ENCODE results near the gene SOD1.
"Not testable (repeated sequence)": the region's sequence is repeated elsewhere in the genome, so short reads cannot be mapped to it uniquely, and the experiment has no call there.

Gene SOD1

DNA sequence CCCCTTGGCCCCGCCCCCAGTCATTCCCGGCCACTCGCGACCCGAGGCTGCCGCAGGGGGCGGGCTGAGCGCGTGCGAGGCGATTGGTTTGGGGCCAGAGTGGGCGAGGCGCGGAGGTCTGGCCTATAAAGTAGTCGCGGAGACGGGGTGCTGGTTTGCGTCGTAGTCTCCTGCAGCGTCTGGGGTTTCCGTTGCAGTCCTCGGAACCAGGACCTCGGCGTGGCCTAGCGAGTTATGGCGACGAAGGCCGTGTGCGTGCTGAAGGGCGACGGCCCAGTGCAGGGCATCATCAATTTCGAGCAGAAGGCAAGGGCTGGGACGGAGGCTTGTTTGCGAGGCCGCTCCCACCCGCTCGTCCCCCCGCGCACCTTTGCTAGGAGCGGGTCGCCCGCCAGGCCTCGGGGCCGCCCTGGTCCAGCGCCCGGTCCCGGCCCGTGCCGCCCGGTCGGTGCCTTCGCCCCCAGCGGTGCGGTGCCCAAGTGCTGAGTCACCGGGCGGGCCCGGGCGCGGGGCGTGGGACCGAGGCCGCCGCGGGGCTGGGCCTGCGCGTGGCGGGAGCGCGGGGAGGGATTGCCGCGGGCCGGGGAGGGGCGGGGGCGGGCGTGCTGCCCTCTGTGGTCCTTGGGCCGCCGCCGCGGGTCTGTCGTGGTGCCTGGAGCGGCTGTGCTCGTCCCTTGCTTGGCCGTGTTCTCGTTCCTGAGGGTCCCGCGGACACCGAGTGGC is at the start of gene SOD1:
SOD1 (plus strand) TSS at position 158 of the 723 bp plus-strand sequence; CDS start at position 235, 77 bp downstream.
- FAIRE-seq (no peak), DNase-seq (ENCODE audit: low spot score) (peak; percentile 80)

DNA sequence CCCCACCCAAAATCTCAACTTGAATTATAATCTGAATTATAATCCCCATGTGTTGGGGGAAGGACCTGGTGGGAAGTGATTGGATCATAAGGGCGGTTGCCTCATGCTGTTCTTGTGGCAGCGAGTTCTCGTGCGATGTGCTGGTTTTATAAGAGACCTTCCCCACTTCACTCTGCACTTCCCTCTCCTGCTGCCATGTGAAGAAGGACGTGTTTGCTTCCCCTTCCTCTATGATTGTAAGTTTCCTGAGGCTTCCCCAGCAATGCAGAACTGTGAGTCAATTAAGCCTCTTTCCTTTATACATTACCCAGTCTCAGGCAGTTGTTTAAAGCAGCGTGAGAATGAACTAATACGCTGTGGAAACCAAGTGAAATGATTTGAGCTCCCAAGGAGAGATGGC is 48.0 kb upstream of the SOD1 start:
- no peak for FAIRE-seq
- no peak for DNase-seq (ENCODE audit: low spot score)

DNA sequence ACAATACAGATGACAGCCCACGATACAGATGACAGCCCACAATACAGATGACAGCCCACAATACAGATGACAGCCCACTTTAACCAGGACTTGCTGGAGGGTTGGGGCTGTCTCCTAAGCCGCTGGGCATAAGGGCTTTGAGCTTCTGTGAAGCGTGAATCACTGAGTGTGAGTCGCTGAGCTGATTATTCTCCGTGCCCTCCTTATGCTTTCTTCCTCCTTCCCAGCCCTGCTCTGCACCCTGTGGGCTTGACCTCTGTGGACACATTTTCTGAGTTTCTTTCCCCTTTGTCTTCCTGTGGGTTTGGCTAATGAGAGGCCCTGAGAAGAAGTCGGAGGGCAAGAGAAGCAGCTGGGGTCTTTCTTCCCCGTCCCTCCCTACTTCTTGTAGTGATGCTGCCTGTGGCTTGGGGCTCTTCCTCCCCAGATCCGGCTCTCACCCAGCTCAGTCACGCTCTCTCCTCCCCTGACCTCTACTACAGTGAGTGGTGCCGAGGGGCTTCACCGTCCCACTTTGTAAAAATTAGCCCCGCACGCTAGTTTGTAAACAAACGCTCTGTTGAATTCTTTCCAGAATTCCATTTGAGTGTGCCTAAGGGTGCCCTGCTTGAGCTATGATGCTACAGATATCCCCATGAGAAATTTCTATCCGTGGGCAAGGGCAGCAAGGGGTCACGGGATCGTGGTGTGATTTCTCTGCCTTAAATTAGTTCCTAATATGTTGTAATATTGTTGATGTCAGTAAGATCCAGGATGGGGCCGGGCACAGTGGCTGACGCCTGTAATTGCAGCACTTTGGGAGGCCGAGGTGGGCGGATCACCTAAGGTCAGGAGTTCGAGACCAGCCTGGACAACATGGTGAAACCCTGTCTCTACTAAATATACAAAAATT is 46.4 kb upstream of the SOD1 start:
- DNase-seq (ENCODE audit: low spot score): no peak
- no peak for FAIRE-seq

DNA sequence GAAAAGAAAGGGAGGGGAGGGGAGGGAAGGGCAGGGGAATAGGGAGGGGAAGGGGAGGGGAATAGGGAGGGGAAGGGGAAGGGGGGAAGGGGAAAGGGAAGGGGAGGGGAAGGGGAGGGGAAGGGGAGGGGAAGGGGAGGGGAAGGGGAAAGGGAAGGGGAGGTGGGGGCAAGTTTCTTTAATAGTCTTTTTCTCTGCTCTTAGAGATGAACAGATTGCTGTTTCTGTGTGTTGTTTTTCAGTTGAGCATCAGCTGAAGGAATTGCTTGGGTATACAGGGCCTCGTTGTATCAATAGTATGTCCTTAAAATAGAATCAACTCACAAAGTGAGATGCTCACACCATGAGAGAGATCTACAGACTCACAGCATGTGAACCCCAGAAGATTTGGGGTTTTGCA is 44.8 kb upstream of the SOD1 start:
- DNase-seq (ENCODE audit: low spot score) (no peak), FAIRE-seq (no peak)

DNA sequence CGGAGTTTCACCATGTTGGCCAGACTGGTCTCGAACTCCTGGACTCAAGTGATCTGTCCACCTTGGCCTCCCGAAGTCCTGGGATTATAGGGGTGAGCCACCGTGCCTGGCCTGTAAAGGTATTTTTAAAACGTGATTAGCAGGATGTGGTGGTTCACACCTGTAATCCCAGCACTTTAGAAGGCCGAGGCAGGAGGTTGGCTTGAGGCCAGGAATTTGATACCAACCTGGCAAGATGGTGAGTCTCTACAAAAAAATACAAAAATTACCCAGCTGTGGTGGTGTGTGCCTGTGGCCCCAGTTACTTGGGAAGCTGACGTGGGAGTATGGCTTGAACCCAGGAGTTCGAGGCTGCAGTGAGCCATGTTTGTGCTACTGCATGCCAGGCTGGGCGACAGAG is 43.3 kb upstream of the SOD1 start:
- DNase-seq (ENCODE audit: low spot score) (no peak), FAIRE-seq (no peak)

DNA sequence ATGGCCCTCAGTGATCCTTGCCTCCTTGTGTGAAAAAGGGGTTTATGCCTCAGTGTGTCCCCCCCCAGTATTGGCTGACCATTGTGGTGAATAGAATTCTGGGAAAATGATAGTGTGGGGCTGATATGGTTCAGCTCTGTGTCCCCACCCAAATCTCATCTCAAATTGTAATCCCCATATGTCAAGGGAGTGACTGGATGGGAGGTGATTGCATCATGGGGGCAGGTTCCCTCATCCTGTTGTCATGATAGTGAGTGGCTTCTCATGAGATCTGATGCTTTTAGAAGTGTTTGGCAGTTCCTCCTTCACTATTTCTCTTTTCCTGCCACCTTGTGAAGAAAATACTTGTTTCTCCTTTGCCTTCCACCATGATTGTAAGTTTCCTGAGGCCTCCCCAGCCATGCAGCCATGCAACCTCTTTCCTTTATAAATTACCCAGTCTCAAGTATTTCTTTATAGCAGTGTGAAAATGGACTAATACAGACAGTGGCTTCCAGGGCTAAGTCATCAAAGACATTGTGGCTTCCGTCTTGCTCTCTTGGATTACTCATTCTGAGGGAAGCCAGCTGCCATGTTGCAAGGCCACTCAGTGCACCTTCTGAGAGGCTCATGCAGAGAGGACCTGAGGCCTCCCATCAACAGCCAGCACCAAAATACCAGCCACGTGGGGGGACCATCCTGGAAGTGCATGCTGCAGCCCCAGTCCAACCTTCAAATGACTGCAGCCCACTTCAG is 40.6 kb upstream of the SOD1 start:
- no peak for DNase-seq (ENCODE audit: low spot score)
- FAIRE-seq: no peak

DNA sequence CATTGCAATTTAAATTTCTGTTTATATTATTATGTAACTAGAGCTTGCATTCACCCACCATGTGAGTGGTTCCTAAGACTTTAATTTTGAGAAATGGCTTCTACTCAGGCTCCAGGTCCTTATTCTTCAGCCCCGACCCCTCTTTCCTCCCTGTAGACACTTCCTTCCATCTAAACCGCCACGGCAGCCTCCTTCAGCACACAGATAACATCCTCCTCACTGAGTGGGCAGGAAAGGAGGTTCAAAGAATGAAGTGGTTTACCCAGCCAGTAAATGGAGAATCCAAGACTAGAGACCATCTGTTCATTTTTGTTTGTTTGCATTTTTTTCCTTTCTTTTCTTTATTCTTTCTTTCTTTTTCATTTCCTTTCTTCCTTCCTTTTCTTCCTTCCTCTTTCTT is 37.1 kb upstream of the SOD1 start:
- FAIRE-seq: no peak
- DNase-seq (ENCODE audit: low spot score): no peak

DNA sequence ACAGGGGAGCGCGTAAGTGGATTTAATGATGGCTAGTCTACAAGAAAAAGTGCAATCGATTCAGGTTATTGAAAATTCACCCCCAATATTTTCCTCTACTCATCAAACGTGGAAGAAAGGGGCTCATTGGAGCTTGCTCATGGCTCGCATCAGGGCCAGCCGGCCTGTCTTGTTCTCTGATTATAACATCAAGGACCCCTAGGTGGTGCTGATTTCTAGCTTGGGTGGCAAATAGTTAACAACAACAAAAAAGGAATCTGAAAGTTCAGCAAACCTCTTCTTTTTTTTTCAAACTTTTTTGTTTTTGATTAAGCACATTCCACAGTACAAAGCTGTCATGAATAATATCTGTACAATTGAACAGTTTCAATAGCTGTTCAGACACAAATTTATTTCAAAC is 35.8 kb upstream of the SOD1 start:
- DNase-seq (ENCODE audit: low spot score) (no peak), FAIRE-seq (no peak)

DNA sequence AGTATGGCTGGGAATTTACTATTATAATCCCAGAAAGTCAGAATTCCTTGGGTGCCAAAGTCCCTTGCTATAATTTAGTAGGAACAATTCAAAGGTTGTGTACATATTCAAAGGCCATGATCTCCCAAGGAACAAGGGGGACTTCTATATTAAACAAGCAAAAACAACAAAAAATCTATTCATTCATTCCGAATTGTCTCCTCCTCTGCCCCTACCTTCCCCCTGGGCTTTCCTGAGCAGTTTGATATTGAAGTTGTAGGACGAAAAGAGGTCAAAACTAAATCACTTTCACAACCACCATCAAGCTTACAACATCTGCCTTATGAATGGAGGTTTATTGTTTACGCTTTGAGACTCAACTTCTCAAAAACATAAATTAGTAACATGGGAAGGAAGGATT is 35.3 kb upstream of the SOD1 start:
- DNase-seq (ENCODE audit: low spot score) (no peak), FAIRE-seq (no peak)

DNA sequence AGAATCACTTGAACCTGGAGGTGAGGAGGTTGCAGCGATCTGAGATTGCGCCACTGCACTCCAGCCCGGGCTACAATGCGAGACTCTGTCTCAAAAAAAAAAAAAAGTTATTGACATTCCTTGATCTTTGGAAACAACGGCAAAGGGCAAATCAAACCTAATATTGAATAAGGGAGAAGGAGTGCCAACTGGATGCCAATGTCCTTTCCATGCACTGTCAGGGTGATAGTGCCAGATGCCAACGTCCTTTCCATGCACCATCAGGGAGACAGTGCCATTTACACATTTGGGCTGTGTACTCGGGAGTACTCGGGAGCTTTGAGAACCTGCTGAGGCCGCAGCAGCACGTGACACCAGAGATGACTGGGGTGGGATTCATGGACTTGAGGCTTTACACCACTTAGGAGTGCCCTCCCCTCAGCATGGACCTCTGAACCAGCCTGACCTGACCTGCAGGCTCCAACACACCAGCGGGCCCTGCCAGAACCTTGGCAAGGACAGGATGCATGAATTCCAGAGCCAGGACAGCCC is 34.5 kb upstream of the SOD1 start:
- FAIRE-seq (no peak), DNase-seq (ENCODE audit: low spot score) (no peak)

DNA sequence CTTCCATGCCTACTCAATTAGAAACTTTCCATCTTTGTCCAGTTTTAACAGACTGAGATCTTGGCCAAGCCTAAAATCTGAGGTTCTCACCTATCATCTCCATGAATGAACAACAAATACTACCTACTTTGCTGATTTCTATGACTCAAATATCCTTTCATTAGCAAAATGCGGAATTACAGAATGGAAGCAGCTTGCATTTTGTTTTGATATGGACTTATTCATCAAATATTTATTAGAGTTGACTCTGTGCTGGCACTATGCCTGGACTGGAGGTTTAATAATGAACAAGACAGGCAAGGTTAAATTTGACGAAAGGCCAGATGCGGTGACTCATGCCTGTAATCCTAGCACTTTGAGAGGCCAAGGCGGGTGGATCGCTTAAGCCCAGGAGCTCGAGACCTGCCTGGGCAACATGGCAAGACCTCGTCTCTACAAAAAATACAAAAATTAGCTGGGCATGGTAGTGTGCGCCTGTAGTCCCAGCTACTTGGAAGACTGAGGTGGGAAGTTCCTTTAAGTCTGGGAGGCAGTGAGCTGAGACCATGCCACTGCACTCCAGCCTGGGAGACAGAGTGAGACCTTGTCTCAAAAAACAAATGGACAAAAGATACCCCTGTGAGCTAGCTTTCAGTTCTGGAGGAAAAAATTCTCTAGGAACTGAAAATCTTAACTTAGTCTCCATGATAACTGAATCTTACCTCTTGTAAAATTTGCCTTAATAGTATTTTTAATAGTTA is 29.4 kb upstream of the SOD1 start:
- DNase-seq (ENCODE audit: low spot score) (peak; percentile 67), FAIRE-seq (peak; percentile 92)

DNA sequence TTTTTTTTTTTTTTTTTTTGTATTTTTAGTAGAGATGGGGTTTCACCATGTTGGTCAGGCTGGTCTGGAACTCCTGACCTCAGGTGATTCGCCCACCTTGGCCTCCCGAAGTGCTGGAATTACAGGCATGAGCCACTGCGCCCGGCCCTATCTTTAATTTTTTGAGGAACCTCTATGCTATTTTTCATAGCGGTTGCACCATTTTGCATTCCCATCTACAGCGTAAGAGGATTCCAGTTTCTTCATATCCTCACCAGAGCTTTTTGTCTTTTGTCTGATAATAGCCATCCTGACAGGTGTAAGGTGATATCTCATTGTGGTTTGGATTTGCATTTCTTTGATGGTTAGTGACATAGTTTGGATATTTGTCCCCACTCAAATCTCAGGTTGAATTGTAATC is 27.6 kb upstream of the SOD1 start:
- not testable (repeated sequence) for DNase-seq (ENCODE audit: low spot score); FAIRE-seq

DNA sequence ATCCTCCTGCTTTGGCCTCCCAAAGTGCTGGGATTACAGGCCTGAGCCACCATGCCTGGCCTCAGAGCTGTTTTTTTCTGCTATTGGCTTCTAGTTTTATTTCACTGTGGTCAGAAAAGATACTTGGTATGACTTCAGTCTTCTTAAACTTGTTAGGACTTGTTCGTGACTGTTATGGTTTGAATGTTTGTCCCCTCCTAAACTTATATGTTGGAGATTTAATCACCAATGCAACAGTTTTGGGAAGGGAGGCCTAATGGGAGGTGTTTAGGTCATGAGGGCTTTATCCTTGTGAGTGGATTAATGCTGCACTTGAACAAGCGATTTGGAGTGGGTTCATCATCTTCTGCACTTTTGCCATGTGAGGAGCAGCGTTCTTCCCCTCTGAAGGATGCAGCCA is 24.5 kb upstream of the SOD1 start:
- DNase-seq (ENCODE audit: low spot score) (no peak), FAIRE-seq (no peak)

DNA sequence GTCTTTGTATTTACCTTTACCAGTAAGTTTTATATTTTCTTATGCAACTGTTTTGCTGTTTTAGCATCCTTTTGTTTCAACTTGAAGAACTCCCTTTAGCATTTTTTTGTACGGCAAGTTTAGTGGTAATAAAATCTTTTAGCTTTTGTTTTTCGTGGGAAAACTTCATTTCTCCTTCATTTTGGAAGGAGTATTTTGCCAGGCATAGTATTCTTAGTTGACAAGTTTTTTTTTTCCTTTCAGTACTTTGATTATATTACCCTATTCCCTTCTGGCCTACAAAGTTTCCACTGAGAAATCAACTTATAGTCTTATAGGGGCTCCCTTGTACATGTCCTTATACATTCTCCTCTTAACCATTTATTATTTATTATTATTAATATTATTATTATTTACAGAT is 22.6 kb upstream of the SOD1 start:
- FAIRE-seq (no peak), DNase-seq (ENCODE audit: low spot score) (no peak)

DNA sequence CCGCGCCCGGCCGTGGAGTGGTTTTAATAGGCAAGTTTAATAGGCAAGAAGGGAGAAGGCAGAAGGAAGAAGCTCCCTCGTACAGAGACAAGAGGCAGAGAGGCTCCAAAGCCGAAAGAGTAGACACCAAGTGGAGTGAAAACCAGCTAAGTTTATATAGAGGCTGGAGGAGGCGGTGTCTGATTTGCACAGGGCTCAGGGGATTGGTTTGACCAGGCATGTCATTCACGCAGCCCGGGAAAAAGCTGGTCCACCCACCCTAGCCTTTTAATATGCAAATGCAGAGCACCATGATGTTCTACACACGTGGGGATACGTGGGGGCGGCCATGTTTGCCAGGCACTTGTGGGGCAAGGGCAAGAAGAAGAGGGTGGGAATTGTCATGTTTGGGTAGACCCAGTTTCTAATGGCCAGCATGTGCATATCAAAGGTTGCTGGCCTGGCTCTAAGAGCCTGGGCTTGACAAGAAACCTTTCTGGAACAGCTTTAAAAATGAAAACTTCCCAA is 18.0 kb upstream of the SOD1 start:
- no peak for FAIRE-seq
- DNase-seq (ENCODE audit: low spot score): no peak

DNA sequence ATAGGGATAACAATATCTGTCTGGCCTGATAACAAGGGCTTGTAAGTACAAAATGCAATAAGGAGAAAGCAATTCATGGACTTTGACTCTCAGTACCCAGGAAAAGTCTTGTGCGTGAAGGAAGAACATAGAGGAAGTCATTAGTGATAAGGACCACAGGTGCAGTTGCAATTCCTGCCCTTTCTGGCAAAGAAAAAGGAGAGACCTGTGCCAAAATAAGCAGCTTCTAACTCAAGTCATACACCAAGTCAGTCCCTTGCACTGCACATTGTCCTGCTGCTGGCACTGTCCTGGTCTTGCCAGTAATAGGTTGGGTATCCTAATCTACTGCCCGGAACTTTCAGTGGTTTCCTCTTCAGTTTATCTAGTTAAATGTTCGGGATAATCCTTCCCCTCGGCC is 14.8 kb upstream of the SOD1 start:
- DNase-seq (ENCODE audit: low spot score) (no peak), FAIRE-seq (no peak)

DNA sequence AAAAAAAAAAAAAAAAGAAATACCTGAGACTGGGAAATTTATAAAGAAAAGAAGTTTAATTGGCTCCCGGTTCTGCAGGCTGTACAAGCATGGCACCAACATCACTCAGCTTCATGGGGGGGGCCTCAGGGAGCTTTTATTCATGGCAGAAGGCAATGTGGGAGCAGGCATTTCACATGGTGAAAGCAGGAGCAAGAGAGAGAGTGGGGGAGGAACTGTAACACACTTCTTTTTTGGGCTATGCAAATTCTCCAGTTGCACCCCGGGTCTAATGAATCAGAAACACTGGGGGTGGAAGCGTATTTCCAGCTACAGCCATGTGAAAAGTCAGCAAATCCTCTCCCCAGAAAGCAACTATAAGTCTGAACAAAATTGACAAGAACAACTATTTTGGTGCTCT is 11.8 kb upstream of the SOD1 start:
- FAIRE-seq: no peak
- no peak for DNase-seq (ENCODE audit: low spot score)

DNA sequence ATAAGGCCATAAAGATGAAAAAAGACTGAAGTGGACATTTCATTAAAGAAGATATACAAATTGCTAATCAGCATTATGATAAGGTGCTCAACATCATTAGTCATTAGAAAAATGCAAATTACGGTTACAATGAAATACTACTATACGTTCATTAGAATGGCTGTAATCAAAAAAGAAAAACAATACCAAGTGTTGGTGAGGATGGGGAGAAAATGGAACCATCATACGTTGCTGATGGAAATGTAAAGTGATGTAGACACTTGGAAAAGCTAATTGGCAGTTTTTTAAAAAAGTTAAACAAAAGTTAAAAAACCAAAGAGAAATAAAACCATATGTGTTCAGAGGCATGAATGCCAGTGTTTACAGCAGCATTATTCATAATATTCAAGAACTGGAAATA is 8.6 kb upstream of the SOD1 start:
- FAIRE-seq: no peak
- no peak for DNase-seq (ENCODE audit: low spot score)

DNA sequence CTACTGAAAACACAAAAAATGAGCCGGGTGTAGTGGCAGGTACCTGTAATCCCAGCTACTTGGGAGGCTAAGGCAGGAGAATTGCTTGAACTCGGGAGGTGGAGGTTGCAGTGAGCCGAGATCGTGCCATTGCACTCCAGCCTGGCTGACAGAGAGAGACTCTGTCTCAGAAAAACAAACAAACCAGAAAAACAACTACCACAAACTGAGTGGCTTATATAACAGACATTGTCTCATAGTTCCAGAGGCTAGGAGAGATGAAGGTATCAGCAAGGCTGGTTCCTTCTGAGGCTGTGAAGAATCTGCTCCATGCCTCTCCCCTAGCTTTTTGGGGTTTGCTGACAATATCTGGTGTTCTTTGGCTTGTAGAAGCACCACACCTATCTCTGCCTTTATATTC is 8.0 kb upstream of the SOD1 start:
- not testable (repeated sequence) for FAIRE-seq; DNase-seq (ENCODE audit: low spot score)

DNA sequence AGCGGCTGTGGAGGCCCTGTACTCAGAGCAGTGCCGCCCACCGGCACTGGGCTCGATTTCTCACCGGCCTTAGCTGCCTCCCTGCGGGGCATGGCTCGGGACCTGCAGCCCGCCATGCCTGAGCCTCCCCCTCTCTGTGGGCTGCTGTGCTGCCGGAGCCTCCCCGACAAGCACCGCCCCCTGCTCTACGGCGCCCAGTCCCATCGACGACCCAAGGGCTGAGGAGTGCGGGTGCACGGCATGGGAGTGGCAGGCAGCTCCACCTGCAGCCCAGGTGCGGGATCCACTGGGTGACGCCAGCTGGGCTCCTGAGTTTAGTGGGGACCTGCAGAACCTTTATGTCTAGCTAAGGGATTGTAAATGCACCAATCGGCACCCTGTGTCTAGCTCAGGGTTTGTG is 5.2 kb upstream of the SOD1 start:
- DNase-seq (ENCODE audit: low spot score) (no peak), FAIRE-seq (no peak)

Data from RCC 7860 (cell line).